ENCODE data around the gene CAMK1D.

DNA sequence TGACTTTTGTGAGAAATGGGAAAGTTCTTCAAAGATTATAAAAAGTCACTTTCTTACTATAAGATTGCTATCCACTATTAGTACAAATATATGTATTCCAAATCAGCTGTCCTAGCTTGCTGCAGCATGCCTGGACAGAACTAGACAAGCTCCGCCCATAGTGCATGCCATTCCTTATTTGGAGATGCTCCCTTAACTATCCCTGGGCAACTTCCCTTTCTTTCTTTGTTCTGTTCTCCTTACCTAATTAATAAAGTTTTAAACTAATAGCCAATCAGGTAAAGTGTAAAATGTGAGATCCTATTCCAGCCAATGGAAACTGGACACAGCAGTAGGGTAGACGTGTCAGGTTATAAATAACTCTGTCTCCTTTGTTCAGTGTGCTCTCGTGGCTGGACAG lies 281.9 kb downstream of the CAMK1D start:
- no peak for TF ChIP-seq EZH2phosphoT487 (IDR thresholded peaks at IDR 0.05; ENCODE audit: borderline replicate concordance, low read length)
- TF ChIP-seq CTCF (IDR thresholded peaks at IDR 0.05; ENCODE audit: low read depth, low read length, poor library complexity, severe bottlenecking), result no peak

Data from DOHH2 (cell line).